NT2/D1 (cell line): ENCODE measurements around the gene SDK1.

Experiments used
- DNase-seq: peaks from one replicate; pipeline ENCODE4 v3.0.0-alpha.2; 2011; ENCODE audit warnings: low read depth, low spot score
- H3K27me3 ChIP-seq: 2 replicates; pipeline ENCODE4 v1.6.0; 2011; ENCODE audit warnings: mild to moderate bottlenecking; ENCODE audit not compliant: insufficient read length, insufficient read depth
- H3K36me3 ChIP-seq: 2 replicates; pipeline ENCODE4 v1.6.1; 2011; ENCODE audit warnings: mild to moderate bottlenecking, low read length, mixed read lengths; ENCODE audit not compliant: insufficient read depth, insufficient read length
- H3K4me1 ChIP-seq: 2 replicates; pipeline ENCODE4 v1.5.1; 2011; ENCODE audit not compliant: insufficient read depth, insufficient read length
- H3K4me3 ChIP-seq: 2 replicates; pipeline ENCODE4 v1.5.1; 2011; ENCODE audit warnings: low read depth; ENCODE audit not compliant: insufficient read length
- H3K9ac ChIP-seq: 2 replicates; pipeline ENCODE4 v1.6.0; 2011; ENCODE audit warnings: low read depth; ENCODE audit not compliant: insufficient read length
- H3K9me3 ChIP-seq: 2 replicates; pipeline ENCODE4 v1.5.1; 2011; ENCODE audit warnings: mild to moderate bottlenecking, low read length; ENCODE audit not compliant: insufficient read depth
- SUZ12 ChIP-seq: IDR thresholded peaks from 2 replicates; pipeline ENCODE4 v1.6.1; 2011; ENCODE audit not compliant: insufficient read length, insufficient read depth; ENCODE audit errors: extremely low read depth
- YY1 ChIP-seq: IDR thresholded peaks from 2 replicates; pipeline ENCODE4 v1.6.1; 2011; ENCODE audit not compliant: insufficient read length, insufficient read depth
- ZNF274 ChIP-seq: IDR thresholded peaks from 2 replicates; pipeline ENCODE4 v1.6.1; 2011; ENCODE audit warnings: mild to moderate bottlenecking, low read depth, low read length

Gene SDK1, protein sequence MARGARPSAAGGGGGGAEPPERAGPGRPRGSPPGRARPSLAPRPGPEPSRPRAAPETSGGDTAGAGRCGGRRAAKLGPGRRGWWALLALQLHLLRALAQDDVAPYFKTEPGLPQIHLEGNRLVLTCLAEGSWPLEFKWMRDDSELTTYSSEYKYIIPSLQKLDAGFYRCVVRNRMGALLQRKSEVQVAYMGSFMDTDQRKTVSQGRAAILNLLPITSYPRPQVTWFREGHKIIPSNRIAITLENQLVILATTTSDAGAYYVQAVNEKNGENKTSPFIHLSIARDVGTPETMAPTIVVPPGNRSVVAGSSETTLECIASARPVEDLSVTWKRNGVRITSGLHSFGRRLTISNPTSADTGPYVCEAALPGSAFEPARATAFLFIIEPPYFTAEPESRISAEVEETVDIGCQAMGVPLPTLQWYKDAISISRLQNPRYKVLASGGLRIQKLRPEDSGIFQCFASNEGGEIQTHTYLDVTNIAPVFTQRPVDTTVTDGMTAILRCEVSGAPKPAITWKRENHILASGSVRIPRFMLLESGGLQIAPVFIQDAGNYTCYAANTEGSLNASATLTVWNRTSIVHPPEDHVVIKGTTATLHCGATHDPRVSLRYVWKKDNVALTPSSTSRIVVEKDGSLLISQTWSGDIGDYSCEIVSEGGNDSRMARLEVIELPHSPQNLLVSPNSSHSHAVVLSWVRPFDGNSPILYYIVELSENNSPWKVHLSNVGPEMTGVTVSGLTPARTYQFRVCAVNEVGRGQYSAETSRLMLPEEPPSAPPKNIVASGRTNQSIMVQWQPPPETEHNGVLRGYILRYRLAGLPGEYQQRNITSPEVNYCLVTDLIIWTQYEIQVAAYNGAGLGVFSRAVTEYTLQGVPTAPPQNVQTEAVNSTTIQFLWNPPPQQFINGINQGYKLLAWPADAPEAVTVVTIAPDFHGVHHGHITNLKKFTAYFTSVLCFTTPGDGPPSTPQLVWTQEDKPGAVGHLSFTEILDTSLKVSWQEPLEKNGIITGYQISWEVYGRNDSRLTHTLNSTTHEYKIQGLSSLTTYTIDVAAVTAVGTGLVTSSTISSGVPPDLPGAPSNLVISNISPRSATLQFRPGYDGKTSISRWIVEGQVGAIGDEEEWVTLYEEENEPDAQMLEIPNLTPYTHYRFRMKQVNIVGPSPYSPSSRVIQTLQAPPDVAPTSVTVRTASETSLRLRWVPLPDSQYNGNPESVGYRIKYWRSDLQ (N-terminal part only)

DNA sequence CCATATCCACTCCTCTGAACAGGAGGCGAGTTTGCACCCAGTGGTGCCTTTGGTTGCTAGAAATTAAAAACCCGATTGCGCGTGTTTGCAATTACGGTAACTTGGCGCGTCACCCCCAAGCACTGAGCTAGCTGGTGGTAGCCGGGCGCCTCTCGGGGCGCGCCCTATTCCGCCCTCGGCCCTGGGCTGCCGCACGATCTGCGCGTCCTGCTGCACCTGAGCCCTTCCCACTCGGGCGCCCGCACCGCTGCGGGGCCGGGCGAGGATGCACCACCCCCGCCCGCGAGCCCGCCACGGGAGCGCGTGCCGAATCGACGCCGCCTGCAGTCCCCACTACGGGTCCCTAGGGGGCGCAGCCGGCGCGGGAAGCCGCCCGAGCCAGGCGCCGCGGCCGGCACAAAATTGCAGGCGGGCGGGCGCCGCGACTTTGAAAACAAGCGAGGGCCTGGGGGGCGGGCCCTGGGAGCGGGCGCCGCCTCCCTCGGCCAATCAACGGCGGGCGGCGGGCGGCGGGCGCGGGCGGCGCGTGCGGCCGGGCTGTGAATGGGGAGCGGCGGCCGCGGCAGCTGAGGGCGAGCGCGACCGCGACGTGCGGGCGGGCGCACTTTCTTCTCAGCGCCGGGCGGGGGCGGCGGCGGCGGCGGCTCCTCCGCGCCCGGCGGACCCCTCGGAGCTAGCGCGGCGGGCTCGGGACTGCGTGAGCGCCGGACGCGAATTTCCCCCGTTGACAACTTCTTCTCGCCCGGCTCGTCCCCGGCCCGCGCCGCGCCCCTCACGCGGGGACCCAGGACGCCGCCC is at the start of gene SDK1:
TSS of gene SDK1 (plus strand) at position 602 of the 798 bp plus-strand sequence. CDS start 335 bp downstream, outside the sequence.
- TF ChIP-seq YY1 (no peak), SUZ12 (no peak), ZNF274 (no peak)
- peak; percentile 92 for DNase-seq
- no peaks in the 10 kb centered on the region for H3K9me3 ChIP-seq
- peak within 1 kb of the TSS; percentile 67 for H3K4me3 ChIP-seq
- H3K9ac ChIP-seq, result peak within 1 kb of the TSS; percentile 79
- peaks cover 10% of the 10 kb centered on the region for H3K27me3 ChIP-seq
- no peaks in the 10 kb centered on the region for H3K36me3 ChIP-seq
- H3K4me1 ChIP-seq, result no peaks in the 10 kb centered on the region

DNA sequence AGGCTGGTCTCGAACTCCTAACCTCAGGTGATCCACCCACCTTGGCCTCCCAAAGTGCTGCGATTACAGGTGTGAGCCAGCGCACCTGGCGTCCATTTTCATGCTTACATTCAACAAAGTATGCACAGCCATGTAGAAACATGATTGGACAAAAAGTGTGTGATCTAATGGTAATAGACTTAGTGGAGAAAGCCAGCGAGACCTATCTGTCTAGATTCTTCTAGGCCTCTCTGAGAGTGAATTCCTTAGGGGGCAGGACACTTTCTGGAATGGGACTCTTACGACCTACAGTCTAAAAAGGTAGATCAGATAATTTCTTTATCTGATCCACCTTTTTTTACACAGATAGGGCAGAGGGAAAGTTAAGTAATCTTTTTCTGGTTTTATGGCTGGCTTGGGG is 46.3 kb upstream of the SDK1 start:
- TF ChIP-seq ZNF274 (no peak), YY1 (no peak), SUZ12 (no peak)
- Histone ChIP-seq H3K36me3 (no peaks in the 10 kb centered on the region), H3K27me3 (no peaks in the 10 kb centered on the region), H3K4me1 (no peaks in the 10 kb centered on the region), H3K9me3 (no peaks in the 10 kb centered on the region), H3K9ac (no peak overlapping the region), H3K4me3 (no peak overlapping the region)
- no peak for DNase-seq

DNA sequence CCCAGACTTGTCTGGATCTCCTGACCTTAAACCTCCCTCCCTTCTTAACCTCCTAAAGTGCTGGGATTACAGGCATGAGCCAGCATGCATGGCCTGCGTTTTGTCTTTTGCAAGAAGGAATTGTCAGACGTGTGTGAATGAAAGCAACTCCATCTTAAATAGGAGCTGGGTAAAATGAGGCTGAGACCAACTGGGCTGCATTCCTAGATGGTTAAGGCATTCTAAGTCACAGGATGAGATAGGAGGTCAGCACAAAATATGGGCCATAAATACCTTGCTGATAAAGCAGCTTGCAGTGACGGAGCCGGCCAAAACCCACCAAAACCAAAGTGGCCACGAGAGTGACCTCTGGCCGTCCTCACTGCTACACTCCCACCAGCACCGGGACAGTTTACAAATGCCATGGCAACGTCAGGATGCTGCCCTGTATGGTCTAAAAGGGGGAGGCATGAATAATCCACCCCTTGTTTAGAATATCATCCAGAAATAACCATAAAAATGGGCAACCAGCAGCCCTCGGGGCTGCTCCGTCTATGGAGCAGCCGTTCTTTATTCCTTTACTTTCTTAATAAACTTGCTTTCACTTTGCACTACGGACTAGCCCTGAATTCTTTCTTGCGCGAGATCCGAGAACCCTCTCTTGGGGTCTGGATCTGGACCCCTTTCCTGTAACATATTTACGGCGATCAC is 41.2 kb upstream of the SDK1 start:
- DNase-seq, result no peak
- TF ChIP-seq SUZ12 (no peak), ZNF274 (no peak), YY1 (no peak)
- Histone ChIP-seq H3K9ac (no peak overlapping the region), H3K27me3 (no peaks in the 10 kb centered on the region), H3K4me1 (no peaks in the 10 kb centered on the region), H3K4me3 (no peak overlapping the region), H3K9me3 (no peaks in the 10 kb centered on the region), H3K36me3 (no peaks in the 10 kb centered on the region)

DNA sequence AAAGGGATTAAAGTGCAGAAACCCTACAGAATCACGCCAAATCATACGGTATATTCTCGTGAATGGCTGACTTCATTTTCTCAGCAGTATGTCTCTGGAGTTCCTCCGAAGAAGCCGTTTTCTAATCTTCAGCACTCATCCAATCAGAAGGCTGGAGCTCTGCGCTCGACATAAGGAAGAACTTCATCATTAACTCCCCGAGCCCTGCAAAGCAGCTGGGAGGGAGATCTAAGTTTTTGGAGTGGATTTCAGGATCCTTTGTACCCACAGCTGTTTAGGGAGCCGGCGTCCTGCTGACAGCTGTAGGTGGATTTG is 40.7 kb upstream of the SDK1 start:
- Histone ChIP-seq H3K27me3 (no peaks in the 10 kb centered on the region), H3K4me1 (no peaks in the 10 kb centered on the region), H3K9me3 (no peaks in the 10 kb centered on the region), H3K4me3 (no peak overlapping the region), H3K9ac (no peak overlapping the region), H3K36me3 (no peaks in the 10 kb centered on the region)
- no peak for DNase-seq
- TF ChIP-seq SUZ12 (no peak), ZNF274 (no peak)

DNA sequence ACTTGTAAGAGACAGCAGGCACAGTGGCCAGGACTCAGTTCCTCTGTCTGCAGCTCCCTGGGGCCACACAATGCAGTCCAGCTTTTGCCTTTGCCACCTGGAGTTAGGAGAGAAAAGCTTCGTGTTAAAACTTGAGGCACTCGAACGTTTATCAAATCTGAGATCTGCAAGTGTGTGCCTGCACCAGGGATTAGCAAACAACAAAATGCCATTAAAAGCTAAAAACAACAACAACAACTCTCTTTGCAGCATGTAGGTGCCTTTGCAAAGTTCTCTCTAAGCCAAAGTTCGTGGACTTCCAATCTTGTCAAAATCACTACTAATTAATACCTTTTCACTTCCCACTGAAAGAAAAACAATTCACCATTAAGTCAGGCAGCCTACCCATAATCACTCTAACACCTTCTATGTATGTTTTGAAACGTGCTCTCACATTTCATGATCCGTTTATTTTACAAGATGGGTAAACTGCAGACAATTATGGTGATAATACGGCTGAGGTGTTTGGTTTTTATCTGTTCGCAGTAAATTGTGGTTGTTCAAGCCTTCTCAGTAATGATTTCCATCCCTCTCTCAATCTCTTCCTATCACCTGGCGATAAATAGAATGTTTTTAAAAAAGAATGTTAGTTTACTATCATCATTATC is 36.2 kb upstream of the SDK1 start:
- Histone ChIP-seq H3K4me3 (no peak overlapping the region), H3K27me3 (no peaks in the 10 kb centered on the region), H3K36me3 (no peaks in the 10 kb centered on the region), H3K4me1 (no peaks in the 10 kb centered on the region), H3K9ac (no peak overlapping the region), H3K9me3 (no peaks in the 10 kb centered on the region)
- TF ChIP-seq SUZ12 (no peak), ZNF274 (no peak), YY1 (no peak)
- DNase-seq, result no peak

DNA sequence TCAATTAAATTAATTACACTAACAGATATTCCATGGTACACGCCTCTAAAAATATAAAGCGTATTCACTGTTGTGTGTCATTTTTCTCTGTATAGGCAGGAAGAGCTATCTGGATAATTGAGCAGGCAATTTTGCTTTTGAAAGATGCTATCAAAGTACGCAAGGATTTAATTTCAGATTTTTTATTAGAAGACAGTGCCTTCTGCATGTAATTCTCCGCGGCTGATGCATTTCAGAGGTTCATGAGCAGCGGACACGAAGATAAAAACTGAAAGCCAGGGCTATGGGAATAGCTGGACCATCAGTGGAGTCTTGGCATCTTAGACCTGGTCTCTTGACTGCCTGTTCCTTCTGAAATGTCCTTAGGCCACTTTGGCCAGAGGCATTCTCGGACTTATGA is 35.7 kb upstream of the SDK1 start:
- DNase-seq, result no peak
- Histone ChIP-seq H3K9me3 (no peaks in the 10 kb centered on the region), H3K9ac (no peak overlapping the region)

More for the DNA sequence above, 35.7 kb upstream of the SDK1 start:
- H3K27me3 ChIP-seq, result no peaks in the 10 kb centered on the region
- no peaks in the 10 kb centered on the region for H3K36me3 ChIP-seq
- TF ChIP-seq YY1 (no peak), SUZ12 (no peak), ZNF274 (no peak)
- no peaks in the 10 kb centered on the region for H3K4me1 ChIP-seq
- no peak overlapping the region for H3K4me3 ChIP-seq
